ENCODE results near the gene DCXR. TPM values are rescaled to one million over a fixed set of nuclear protein-coding genes. Genes with fewer than 3 reads are reported as not detected.

The DCXR gene
- total and polyA plus RNA-seq, 10 of the 15 experiments (the other 5 are each of a cell fraction or from before 2014, with no cell fraction given): 12.3 to 139 (median 88.9) TPM

DNA sequence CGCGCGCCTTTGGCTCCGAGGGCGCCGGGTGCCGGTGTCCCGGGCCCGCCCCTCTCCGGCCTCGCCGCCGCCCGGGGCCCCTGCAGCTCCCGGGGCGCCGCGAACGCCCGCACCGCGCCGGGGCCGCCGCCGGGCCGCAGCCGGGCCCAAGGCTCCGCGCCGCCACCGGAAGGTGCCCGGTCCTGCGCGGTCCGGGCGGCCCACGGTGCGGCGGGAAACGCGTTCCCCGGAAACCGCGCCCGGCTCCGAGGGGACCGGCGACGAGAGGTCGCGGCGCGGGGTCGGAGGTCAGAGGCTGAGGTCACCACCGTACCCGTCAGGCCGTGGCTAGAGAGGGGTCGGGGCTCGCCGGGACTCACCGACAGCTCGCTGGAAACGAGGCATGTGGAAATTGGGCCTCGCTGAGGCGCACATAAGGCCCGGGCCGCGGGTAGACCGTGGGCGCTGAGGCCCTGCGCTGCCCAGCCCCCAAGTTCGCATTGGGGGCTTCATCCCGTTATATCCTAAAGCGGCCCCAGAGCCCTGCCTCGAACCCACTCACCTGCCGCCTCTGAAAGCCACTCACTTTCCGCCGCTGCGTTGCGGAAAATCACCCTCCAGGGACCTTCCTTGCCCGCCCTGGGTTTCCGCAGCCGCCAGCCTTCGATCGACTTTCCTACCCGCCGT lies 28.3 kb upstream of the DCXR start, which contains the start of gene DUS1L (continued):
- TF ChIP-seq, protein P1, sequence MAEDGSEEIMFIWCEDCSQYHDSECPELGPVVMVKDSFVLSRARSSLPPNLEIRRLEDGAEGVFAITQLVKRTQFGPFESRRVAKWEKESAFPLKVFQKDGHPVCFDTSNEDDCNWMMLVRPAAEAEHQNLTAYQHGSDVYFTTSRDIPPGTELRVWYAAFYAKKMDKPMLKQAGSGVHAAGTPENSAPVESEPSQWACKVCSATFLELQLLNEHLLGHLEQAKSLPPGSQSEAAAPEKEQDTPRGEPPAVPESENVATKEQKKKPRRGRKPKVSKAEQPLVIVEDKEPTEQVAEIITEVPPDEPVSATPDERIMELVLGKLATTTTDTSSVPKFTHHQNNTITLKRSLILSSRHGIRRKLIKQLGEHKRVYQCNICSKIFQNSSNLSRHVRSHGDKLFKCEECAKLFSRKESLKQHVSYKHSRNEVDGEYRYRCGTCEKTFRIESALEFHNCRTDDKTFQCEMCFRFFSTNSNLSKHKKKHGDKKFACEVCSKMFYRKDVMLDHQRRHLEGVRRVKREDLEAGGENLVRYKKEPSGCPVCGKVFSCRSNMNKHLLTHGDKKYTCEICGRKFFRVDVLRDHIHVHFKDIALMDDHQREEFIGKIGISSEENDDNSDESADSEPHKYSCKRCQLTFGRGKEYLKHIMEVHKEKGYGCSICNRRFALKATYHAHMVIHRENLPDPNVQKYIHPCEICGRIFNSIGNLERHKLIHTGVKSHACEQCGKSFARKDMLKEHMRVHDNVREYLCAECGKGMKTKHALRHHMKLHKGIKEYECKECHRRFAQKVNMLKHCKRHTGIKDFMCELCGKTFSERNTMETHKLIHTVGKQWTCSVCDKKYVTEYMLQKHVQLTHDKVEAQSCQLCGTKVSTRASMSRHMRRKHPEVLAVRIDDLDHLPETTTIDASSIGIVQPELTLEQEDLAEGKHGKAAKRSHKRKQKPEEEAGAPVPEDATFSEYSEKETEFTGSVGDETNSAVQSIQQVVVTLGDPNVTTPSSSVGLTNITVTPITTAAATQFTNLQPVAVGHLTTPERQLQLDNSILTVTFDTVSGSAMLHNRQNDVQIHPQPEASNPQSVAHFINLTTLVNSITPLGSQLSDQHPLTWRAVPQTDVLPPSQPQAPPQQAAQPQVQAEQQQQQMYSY (CRISPR knock-in tag; IDR thresholded peaks at IDR 0.05): 0 out of 2 replicates have a peak, but pooled peaks have one; percentile 39
- TF ChIP-seq TARDBP (IDR thresholded peaks at IDR 0.05; ENCODE audit: borderline replicate concordance): peak; percentile 83; the same call in 1 of the 2 replicates
- peak; percentile 75 for TF ChIP-seq SIX5 (IDR thresholded peaks at IDR 0.05; ENCODE audit: low read depth, low read length, severe bottlenecking)
- TF ChIP-seq WRNIP1 (IDR thresholded peaks at IDR 0.05; ENCODE audit: borderline replicate concordance, low read depth, low read length): no peak
- TF ChIP-seq BMI1 (IDR thresholded peaks at IDR 0.05; ENCODE audit: borderline replicate concordance): no peak
- TF ChIP-seq, protein P2, sequence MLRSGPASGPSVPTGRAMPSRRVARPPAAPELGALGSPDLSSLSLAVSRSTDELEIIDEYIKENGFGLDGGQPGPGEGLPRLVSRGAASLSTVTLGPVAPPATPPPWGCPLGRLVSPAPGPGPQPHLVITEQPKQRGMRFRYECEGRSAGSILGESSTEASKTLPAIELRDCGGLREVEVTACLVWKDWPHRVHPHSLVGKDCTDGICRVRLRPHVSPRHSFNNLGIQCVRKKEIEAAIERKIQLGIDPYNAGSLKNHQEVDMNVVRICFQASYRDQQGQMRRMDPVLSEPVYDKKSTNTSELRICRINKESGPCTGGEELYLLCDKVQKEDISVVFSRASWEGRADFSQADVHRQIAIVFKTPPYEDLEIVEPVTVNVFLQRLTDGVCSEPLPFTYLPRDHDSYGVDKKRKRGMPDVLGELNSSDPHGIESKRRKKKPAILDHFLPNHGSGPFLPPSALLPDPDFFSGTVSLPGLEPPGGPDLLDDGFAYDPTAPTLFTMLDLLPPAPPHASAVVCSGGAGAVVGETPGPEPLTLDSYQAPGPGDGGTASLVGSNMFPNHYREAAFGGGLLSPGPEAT (IDR thresholded peaks at IDR 0.05; ENCODE audit: low read depth): no peak
- peak; percentile 89 for TF ChIP-seq ESRRA (IDR thresholded peaks at IDR 0.05; ENCODE audit: low read length)
- TF ChIP-seq SMAD5 (IDR thresholded peaks at IDR 0.05; ENCODE audit: low read depth): no peak
- no peak for TF ChIP-seq MEF2B (IDR thresholded peaks at IDR 0.05; ENCODE audit: partially characterized antibody, poor library complexity, severe bottlenecking)
- peak; percentile 76 for TF ChIP-seq SP1 (IDR thresholded peaks at IDR 0.05; ENCODE audit: low read depth, low read length)
- peak; percentile 73 for TF ChIP-seq ZZZ3 (IDR thresholded peaks at IDR 0.05; ENCODE audit: control insufficient read depth, insufficient read length, low read depth)
- TF ChIP-seq, protein P3, sequence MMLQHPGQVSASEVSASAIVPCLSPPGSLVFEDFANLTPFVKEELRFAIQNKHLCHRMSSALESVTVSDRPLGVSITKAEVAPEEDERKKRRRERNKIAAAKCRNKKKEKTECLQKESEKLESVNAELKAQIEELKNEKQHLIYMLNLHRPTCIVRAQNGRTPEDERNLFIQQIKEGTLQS (IDR thresholded peaks at IDR 0.05; ENCODE audit: borderline replicate concordance, extremely low read depth, low read depth, low read length): no peak
- TF ChIP-seq, protein P4, sequence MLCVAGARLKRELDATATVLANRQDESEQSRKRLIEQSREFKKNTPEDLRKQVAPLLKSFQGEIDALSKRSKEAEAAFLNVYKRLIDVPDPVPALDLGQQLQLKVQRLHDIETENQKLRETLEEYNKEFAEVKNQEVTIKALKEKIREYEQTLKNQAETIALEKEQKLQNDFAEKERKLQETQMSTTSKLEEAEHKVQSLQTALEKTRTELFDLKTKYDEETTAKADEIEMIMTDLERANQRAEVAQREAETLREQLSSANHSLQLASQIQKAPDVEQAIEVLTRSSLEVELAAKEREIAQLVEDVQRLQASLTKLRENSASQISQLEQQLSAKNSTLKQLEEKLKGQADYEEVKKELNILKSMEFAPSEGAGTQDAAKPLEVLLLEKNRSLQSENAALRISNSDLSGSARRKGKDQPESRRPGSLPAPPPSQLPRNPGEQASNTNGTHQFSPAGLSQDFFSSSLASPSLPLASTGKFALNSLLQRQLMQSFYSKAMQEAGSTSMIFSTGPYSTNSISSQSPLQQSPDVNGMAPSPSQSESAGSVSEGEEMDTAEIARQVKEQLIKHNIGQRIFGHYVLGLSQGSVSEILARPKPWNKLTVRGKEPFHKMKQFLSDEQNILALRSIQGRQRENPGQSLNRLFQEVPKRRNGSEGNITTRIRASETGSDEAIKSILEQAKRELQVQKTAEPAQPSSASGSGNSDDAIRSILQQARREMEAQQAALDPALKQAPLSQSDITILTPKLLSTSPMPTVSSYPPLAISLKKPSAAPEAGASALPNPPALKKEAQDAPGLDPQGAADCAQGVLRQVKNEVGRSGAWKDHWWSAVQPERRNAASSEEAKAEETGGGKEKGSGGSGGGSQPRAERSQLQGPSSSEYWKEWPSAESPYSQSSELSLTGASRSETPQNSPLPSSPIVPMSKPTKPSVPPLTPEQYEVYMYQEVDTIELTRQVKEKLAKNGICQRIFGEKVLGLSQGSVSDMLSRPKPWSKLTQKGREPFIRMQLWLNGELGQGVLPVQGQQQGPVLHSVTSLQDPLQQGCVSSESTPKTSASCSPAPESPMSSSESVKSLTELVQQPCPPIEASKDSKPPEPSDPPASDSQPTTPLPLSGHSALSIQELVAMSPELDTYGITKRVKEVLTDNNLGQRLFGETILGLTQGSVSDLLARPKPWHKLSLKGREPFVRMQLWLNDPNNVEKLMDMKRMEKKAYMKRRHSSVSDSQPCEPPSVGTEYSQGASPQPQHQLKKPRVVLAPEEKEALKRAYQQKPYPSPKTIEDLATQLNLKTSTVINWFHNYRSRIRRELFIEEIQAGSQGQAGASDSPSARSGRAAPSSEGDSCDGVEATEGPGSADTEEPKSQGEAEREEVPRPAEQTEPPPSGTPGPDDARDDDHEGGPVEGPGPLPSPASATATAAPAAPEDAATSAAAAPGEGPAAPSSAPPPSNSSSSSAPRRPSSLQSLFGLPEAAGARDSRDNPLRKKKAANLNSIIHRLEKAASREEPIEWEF (IDR thresholded peaks at IDR 0.05; ENCODE audit: insufficient replicate concordance, low read depth, low read length): no peak
- TF ChIP-seq, protein P5, sequence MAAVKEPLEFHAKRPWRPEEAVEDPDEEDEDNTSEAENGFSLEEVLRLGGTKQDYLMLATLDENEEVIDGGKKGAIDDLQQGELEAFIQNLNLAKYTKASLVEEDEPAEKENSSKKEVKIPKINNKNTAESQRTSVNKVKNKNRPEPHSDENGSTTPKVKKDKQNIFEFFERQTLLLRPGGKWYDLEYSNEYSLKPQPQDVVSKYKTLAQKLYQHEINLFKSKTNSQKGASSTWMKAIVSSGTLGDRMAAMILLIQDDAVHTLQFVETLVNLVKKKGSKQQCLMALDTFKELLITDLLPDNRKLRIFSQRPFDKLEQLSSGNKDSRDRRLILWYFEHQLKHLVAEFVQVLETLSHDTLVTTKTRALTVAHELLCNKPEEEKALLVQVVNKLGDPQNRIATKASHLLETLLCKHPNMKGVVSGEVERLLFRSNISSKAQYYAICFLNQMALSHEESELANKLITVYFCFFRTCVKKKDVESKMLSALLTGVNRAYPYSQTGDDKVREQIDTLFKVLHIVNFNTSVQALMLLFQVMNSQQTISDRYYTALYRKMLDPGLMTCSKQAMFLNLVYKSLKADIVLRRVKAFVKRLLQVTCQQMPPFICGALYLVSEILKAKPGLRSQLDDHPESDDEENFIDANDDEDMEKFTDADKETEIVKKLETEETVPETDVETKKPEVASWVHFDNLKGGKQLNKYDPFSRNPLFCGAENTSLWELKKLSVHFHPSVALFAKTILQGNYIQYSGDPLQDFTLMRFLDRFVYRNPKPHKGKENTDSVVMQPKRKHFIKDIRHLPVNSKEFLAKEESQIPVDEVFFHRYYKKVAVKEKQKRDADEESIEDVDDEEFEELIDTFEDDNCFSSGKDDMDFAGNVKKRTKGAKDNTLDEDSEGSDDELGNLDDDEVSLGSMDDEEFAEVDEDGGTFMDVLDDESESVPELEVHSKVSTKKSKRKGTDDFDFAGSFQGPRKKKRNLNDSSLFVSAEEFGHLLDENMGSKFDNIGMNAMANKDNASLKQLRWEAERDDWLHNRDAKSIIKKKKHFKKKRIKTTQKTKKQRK (IDR thresholded peaks at IDR 0.05; ENCODE audit: low read depth, low read length): no peak
